Upper lobe of right lung (tissue), 1 donor: ENCODE results near the gene BET1L. TPM values are rescaled to one million over a fixed set of nuclear protein-coding genes. Genes with fewer than 3 reads are reported as not detected.
A peak's percentile ranks its signal among the peaks of the same experiment; 100 is the strongest.

Experiments
- ATAC-seq: fragments of 200-7000 bp; cut with Tn5 transposase; one replicate; pipeline ENCODE4 v1.9.1; 2020; ENCODE audit warnings: mild to moderate bottlenecking, moderate library complexity
- DNase-seq: peaks from one replicate; pipeline ENCODE4 v3.0.0-alpha.2; 2020
- H3K27ac ChIP-seq: fragments of 200-600 bp; one replicate; pipeline ENCODE4 v1.8.0; 2022
- H3K27me3 ChIP-seq: fragments of 200-600 bp; one replicate; pipeline ENCODE4 v1.8.0; 2022; ENCODE audit warnings: mild to moderate bottlenecking
- H3K36me3 ChIP-seq: fragments of 200-600 bp; one replicate; pipeline ENCODE4 v1.8.0; 2022
- H3K4me1 ChIP-seq: fragments of 200-600 bp; one replicate; pipeline ENCODE4 v1.8.0; 2022
- H3K4me3 ChIP-seq: fragments of 200-600 bp; one replicate; pipeline ENCODE4 v1.8.0; 2022; ENCODE audit warnings: mild to moderate bottlenecking
- H3K9me3 ChIP-seq: fragments of 200-600 bp; one replicate; pipeline ENCODE4 v1.8.0; 2022
- CTCF ChIP-seq: fragments of 200-600 bp; IDR thresholded peaks from one replicate; pipeline ENCODE4 v1.8.0; 2022; ENCODE audit warnings: antibody characterized with exemption
- intact Hi-C: fragments of 100-400 bp; cut with DNase I; formaldehyde crosslinking; loops from one replicate; pipeline ENCODE4 v1.11.0; 2022
- total RNA-seq: library from RNA; stranded (reverse); fragmentation: NEBNext Ultra II Directional; extraction: Animal tissue kit (Norgen Biotek cat#: 25700); gene quantifications from one replicate; pipeline ENCODE4 v1.2.1, GENCODE V29; 2021
- donor health status: DM: no; HTN: yes; CAD: no; lungs with severe emphysema.

The BET1L gene
- total RNA-seq, 1 donor from 2014 or later = 57.9 TPM

- DNase-seq = peak; percentile 50
- Histone ChIP-seq H3K27ac (no peak overlapping the region), H3K36me3 (peaks cover 44% of the 10 kb centered on the region), H3K9me3 (no peaks in the 10 kb centered on the region), H3K4me3 (peak overlapping the region; percentile 88), H3K4me1 (peaks cover 30% of the 10 kb centered on the region), H3K27me3 (no peaks in the 10 kb centered on the region)
- TF ChIP-seq CTCF = no peak
- intact Hi-C loops = no loop called here
- no peak for ATAC-seq
Measured at GRCh38 chr11:205221-206001, 1.8 kb downstream of the BET1L start.

- no peak for TF ChIP-seq CTCF
- Histone ChIP-seq H3K9me3 (no peaks in the 10 kb centered on the region), H3K27ac (no peak overlapping the region), H3K27me3 (no peaks in the 10 kb centered on the region), H3K36me3 (peaks cover 37% of the 10 kb centered on the region), H3K4me1 (peaks cover 22% of the 10 kb centered on the region), H3K4me3 (no peak overlapping the region)
- no peak for ATAC-seq
- DNase-seq = peak; percentile 55
- intact Hi-C loops = no loop called here
Measured at GRCh38 chr11:204587-205109, 2.6 kb downstream of the BET1L start.

- Histone ChIP-seq H3K36me3 (peaks cover 35% of the 10 kb centered on the region), H3K27me3 (no peaks in the 10 kb centered on the region), H3K4me1 (peaks cover 16% of the 10 kb centered on the region), H3K4me3 (no peak overlapping the region), H3K27ac (no peak overlapping the region), H3K9me3 (no peaks in the 10 kb centered on the region)
- DNase-seq (peak; percentile 52), ATAC-seq (no peak)
- intact Hi-C loops = no loop called here
- no peak for TF ChIP-seq CTCF
Measured at GRCh38 chr11:203945-204586, 3.1 kb downstream of the BET1L start.

GRCh38 chr11:203056-203944 lies 3.9 kb downstream of the BET1L start:
- Histone ChIP-seq H3K4me3 (no peak overlapping the region), H3K27ac (no peak overlapping the region), H3K36me3 (peaks cover 35% of the 10 kb centered on the region), H3K4me1 (peaks cover 16% of the 10 kb centered on the region), H3K27me3 (no peaks in the 10 kb centered on the region), H3K9me3 (no peaks in the 10 kb centered on the region)
- DNase-seq = peak; percentile 48
- intact Hi-C loops = no loop called here
- ATAC-seq = no peak
- no peak for TF ChIP-seq CTCF

- DNase-seq (peak; percentile 40), ATAC-seq (no peak)
- H3K27me3 ChIP-seq = no peaks in the 10 kb centered on the region
- peaks cover 16% of the 10 kb centered on the region for H3K4me1 ChIP-seq
- no peak overlapping the region for H3K27ac ChIP-seq
- intact Hi-C loops = no loop called here
- H3K36me3 ChIP-seq = peaks cover 35% of the 10 kb centered on the region
- no peak overlapping the region for H3K4me3 ChIP-seq
- TF ChIP-seq CTCF = no peak
- no peaks in the 10 kb centered on the region for H3K9me3 ChIP-seq
Measured at GRCh38 chr11:202490-202889, 4.7 kb downstream of the BET1L start.
